Large intestine (tissue), 12 donors: ENCODE measurements around the gene JUP. TPM values are rescaled to one million over a fixed set of nuclear protein-coding genes. Genes with fewer than 3 reads are reported as not detected.
"Not testable (repeated sequence)": the region's sequence is repeated elsewhere in the genome, so short reads cannot be mapped to it uniquely, and the experiment has no call there.

Source experiments
- DNase-seq, 2 donors: peaks; one replicate each; pipeline versions ENCODE4 v3.0.0 to v3.0.0-alpha.2; 2013
- H3K27ac ChIP-seq: one replicate; pipeline ENCODE4 v1.5.1; 2013; ENCODE audit warnings: low read length
- H3K27me3 ChIP-seq: 2 replicates; pipeline ENCODE4 v1.6.1; 2013; ENCODE audit warnings: low read length; ENCODE audit not compliant: control insufficient read depth, insufficient read depth
- H3K36me3 ChIP-seq: 2 replicates; pipeline ENCODE4 v1.6.1; 2013; ENCODE audit warnings: low read length; ENCODE audit not compliant: control insufficient read depth, insufficient read depth
- H3K4me1 ChIP-seq: one replicate; pipeline ENCODE4 v1.6.1; 2013; ENCODE audit warnings: low read length; ENCODE audit not compliant: control insufficient read depth, insufficient read depth
- H3K4me3 ChIP-seq: one replicate; pipeline ENCODE4 v1.5.1; 2013; ENCODE audit warnings: low read length
- H3K9me3 ChIP-seq: one replicate; pipeline ENCODE4 v1.6.1; 2013; ENCODE audit warnings: mild to moderate bottlenecking, low read depth, low read length, moderate library complexity; ENCODE audit not compliant: control insufficient read depth
- WGBS: methylation state at CpG from one replicate; pipeline ENCODE4 v1.1.5; 2013; ENCODE audit warnings: low lambda C conversion rate; ENCODE audit not compliant: insufficient coverage; 5-methylcytosine and 5-hydroxymethylcytosine counted together
- long read RNA-seq, 11 donors: transcript quantifications; one replicate each; lab custom pipeline, GENCODE V29; 2026
- polyA plus RNA-seq: library from polyadenylated mRNA; unstranded; fragments of 120-200 nt; gene quantifications from one replicate; pipeline ENCODE4 v1.2.1, GENCODE V29; 2013

Gene JUP
- polyA plus RNA-seq = 172 TPM
- long read RNA-seq, donor 1, transcript JUP-201 (15 exons, 3,200 nt) = major isoform, 12 of 33 reads
- long read RNA-seq, donor 1, partial matches to known transcripts = 16 of 33 reads
- long read RNA-seq, donor 1, other reads (novel, unspliced or antisense) = 0 of 33 reads
- long read RNA-seq, donor 2, transcript JUP-203 (14 exons, 3,497 nt) = minor isoform, 6 of 77 reads
- long read RNA-seq, donor 2, transcript JUP-201 (15 exons, 3,200 nt) = major isoform, 20 of 77 reads
- long read RNA-seq, donor 2, partial matches to known transcripts = 48 of 77 reads
- long read RNA-seq, donor 2, other reads (novel, unspliced or antisense) = 0 of 77 reads
- long read RNA-seq, donor 3 = 0 reads
- long read RNA-seq, donor 4, partial matches to known transcripts = 5 of 6 reads
- long read RNA-seq, donor 4, other reads (novel, unspliced or antisense) = 0 of 6 reads
- long read RNA-seq, donor 5, transcript JUP-201 (15 exons, 3,200 nt) = major isoform, 9 of 16 reads
- long read RNA-seq, donor 5, transcript JUP-203 (14 exons, 3,497 nt) = minor isoform, 7 of 16 reads
- long read RNA-seq, donor 5, partial matches to known transcripts = 0 of 16 reads
- long read RNA-seq, donor 5, other reads (novel, unspliced or antisense) = 0 of 16 reads
- long read RNA-seq, donor 6, transcript JUP-201 (15 exons, 3,200 nt) = major isoform, 11 of 75 reads
- long read RNA-seq, donor 6, transcript JUP-203 (14 exons, 3,497 nt) = minor isoform, 7 of 75 reads
- long read RNA-seq, donor 6, partial matches to known transcripts = 55 of 75 reads
- long read RNA-seq, donor 6, other reads (novel, unspliced or antisense) = 0 of 75 reads
- long read RNA-seq, donor 7, transcript JUP-201 (15 exons, 3,200 nt) = major isoform, 6 of 14 reads
- long read RNA-seq, donor 7, partial matches to known transcripts = 6 of 14 reads
- long read RNA-seq, donor 7, other reads (novel, unspliced or antisense) = 0 of 14 reads
- long read RNA-seq, donor 8, transcript JUP-201 (15 exons, 3,200 nt) = major isoform, 12 of 79 reads
- long read RNA-seq, donor 8, transcript JUP-203 (14 exons, 3,497 nt) = minor isoform, 6 of 79 reads
- long read RNA-seq, donor 8, partial matches to known transcripts = 59 of 79 reads
- long read RNA-seq, donor 8, other reads (novel, unspliced or antisense) = 0 of 79 reads
- long read RNA-seq, donor 9, transcript JUP-201 (15 exons, 3,200 nt) = major isoform, 5 of 34 reads
- long read RNA-seq, donor 9, partial matches to known transcripts = 27 of 34 reads
- long read RNA-seq, donor 9, other reads (novel, unspliced or antisense) = 0 of 34 reads
- long read RNA-seq, donor 10, transcript JUP-201 (15 exons, 3,200 nt) = major isoform, 17 of 53 reads
- long read RNA-seq, donor 10, transcript JUP-203 (14 exons, 3,497 nt) = minor isoform, 8 of 53 reads
- long read RNA-seq, donor 10, partial matches to known transcripts = 28 of 53 reads
- long read RNA-seq, donor 10, other reads (novel, unspliced or antisense) = 0 of 53 reads
- long read RNA-seq, donor 11, transcript JUP-201 (15 exons, 3,200 nt) = major isoform, 16 of 34 reads
- long read RNA-seq, donor 11, transcript JUP-203 (14 exons, 3,497 nt) = minor isoform, 6 of 34 reads
- long read RNA-seq, donor 11, partial matches to known transcripts = 12 of 34 reads
- long read RNA-seq, donor 11, other reads (novel, unspliced or antisense) = 0 of 34 reads

DNA sequence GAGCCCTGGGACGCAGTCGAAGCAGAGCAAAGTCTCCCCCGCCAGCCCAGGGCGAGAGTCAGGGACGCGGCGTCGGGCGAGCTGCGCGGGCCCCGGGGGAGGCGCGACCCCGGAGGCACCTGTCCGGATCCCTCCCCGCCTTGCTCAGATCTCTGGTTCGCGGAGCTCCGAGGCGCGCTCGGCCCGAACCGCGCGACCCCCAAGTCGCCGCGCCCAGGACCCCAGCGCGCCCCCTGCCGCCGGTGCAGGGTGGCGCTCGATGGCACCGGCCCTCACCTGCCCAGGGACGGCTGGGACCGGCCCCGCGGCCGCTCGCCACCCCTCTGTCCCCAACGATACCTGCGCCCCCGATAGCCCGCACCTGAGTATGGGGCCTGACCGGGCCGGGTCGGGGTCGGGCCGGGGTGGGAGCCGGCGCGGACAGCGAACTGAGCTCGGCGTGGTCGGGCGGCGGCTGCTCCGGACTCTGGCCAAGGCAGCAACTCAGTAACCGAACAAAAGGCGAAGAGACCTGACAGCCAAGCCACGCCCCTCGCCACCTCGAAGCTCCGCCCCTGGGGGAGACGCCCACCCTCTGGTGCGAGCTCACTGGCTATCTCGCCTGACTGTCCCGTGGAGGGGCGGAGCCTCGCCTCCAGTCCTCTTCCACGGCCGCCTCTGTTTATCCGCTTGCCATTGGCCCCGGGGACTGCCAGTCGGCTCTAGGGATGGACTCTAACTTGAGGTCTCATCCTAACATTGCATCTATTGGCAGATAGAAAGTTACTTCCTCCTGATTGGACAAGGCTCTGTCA, at the start of gene JUP:
JUP (minus strand) TSS at position 485 of the 794 bp plus-strand sequence. CDS start 14,857 bp downstream, outside the sequence.
- Histone ChIP-seq H3K4me3 (peak within 1 kb of the TSS; percentile 86), H3K27ac (peak within 1 kb of the TSS; percentile 99), H3K36me3 (peaks cover 12% of the 10 kb centered on the region), H3K4me1 (peaks cover 39% of the 10 kb centered on the region), H3K9me3 (no peaks in the 10 kb centered on the region), H3K27me3 (no peaks in the 10 kb centered on the region)
- peak; percentile 100 for DNase-seq
- no CpG with 5 or more reads among the region's 79 CpGs for WGBS

- no CpG with 5 or more reads among the region's 72 CpGs for WGBS
- Histone ChIP-seq H3K4me3 (peak within 1 kb of the TSS; percentile 75), H3K27ac (no peak within 1 kb of the TSS), H3K9me3 (no peaks in the 10 kb centered on the region), H3K27me3 (no peaks in the 10 kb centered on the region), H3K4me1 (no peaks in the 10 kb centered on the region), H3K36me3 (peaks cover 12% of the 10 kb centered on the region)
- peak; percentile 51 to 64 for DNase-seq
These were observed 49.5 kb upstream of the JUP start, which contains the start of gene NT5C3B for GRCh38 chr17:41835800-41836549. TSS of gene NT5C3B (minus strand) at chr17:41836232. CDS start at chr17:41836193, 39 bp downstream.

DNA sequence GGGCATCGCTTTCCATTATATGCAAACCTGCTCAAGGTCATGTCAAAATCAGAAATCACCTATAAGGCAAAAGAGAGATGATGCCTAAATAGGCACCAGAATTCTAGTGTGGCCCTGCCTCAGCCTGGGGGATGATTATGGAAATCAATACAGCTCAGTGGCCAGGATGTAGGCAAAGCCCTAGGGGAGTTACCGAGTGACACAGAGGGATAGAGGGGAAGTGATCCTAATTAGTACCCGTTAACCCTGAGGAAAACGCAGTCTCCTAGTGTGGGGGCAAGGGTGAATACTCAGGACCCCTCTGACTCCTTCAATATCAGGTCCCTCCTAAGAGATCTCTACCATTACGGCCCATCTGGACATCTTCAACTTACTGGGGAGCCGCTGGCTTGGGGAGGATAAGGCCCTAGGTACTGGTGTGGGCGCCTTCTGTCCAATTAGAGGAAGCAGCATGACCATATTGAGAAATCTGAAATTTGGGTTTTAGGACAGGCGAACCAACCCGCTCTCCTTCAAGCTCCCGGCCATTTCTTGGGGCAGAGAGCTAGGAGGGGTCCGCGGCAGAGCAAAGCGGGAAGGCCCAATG, 48.8 kb upstream of the JUP start:
- Histone ChIP-seq H3K4me3 (peak overlapping the region; percentile 75), H3K27me3 (no peaks in the 10 kb centered on the region), H3K4me1 (no peaks in the 10 kb centered on the region), H3K9me3 (no peaks in the 10 kb centered on the region), H3K27ac (no peak overlapping the region), H3K36me3 (peaks cover 16% of the 10 kb centered on the region)
- no peak for DNase-seq
- no CpG with 5 or more reads among the region's 13 CpGs for WGBS

GRCh38 chr17:41829961-41830360, 43.5 kb upstream of the JUP start:
- not testable (repeated sequence) for H3K27ac ChIP-seq, H3K4me3 ChIP-seq, H3K27me3 ChIP-seq, H3K4me1 ChIP-seq, DNase-seq, H3K9me3 ChIP-seq
- peaks cover 32% of the 10 kb centered on the region for H3K36me3 ChIP-seq
- no CpG with 5 or more reads among the region's 10 CpGs for WGBS

DNA sequence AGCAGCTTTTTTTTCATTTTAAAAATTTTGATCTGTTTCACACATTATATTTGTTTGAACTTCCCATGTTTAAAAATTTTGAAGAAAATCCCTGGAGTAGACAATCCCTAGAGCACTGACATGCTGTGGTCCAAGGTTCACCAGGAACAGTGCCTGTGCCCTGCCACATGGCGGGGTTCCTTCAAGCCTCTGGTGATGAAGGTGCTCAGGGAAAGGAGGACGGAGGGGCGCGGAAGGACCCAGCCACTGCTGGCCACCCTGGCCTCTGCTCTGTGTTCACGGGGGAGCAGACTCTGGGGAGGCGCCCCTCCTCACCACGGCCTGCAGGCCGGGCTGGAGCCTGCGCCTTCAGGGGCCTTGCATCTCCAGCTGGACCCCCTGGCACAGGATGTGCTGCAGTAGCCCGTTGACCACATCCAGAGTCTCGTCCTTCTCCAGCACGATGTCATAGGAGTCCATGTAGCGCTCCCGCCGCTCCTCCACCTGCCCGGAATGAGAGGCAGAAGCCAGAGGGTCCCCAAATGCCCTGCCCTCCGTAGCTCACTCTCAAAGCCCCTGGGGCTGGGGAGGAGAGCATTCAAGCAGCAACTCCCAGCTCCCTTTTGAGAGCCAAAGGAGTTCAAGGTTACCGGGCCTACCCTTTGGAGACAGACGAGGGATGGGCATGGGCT, 38.8 kb upstream of the JUP start:
- no peak overlapping the region for H3K4me3 ChIP-seq
- H3K27ac ChIP-seq = no peak overlapping the region
- no peaks in the 10 kb centered on the region for H3K4me1 ChIP-seq
- H3K36me3 ChIP-seq = peaks cover 23% of the 10 kb centered on the region
- WGBS = no CpG with 5 or more reads among the region's 19 CpGs
- no peaks in the 10 kb centered on the region for H3K27me3 ChIP-seq
- DNase-seq = no peak
- H3K9me3 ChIP-seq = no peaks in the 10 kb centered on the region

DNA sequence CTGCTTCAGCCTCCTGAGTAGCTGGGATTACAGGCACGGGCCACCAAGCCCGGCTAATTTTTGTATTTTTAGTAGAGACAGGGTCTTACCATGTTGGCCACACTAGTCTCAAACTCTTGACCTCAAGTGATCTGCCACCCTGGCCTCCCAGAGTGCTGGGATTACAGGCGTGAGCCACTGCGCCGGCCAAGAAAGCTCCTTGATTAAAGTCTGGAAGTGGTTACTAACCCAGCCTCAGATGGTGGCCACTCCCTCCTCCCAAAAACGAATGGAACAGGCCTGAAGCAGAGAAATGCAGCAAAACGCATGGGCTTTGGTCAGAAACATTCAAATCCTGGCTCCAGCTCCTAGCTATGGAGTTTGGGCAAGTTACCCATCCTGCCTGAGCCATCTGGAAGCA, 37.6 kb upstream of the JUP start:
- no peaks in the 10 kb centered on the region for H3K4me1 ChIP-seq
- no peak overlapping the region for H3K27ac ChIP-seq
- 80% methylated on average over 1 of the region's 7 CpGs for WGBS
- H3K4me3 ChIP-seq = no peak overlapping the region
- no peak for DNase-seq
- no peaks in the 10 kb centered on the region for H3K27me3 ChIP-seq
- H3K36me3 ChIP-seq = peaks cover 23% of the 10 kb centered on the region
- no peaks in the 10 kb centered on the region for H3K9me3 ChIP-seq

DNA sequence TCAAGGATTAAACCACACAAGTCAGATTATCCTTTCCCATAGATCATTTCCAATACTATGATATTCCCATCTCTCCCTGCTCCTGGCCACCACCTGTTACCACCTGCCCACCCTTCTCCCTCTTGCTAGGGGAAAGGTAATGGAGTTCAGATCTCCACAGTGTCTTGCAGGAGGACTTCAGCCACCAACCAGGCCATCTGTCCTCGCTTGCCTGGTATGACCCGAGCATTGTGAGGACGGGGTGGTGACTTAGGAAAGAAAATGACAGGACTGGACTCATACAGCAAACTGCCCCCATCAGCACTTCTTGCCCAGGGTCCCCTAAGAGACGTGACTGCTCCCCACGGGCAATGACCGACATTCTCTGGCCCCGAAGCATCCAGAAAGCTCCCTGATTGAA, 37.1 kb upstream of the JUP start:
- peaks cover 23% of the 10 kb centered on the region for H3K36me3 ChIP-seq
- no peak overlapping the region for H3K27ac ChIP-seq
- WGBS = no CpG with 5 or more reads among the region's 7 CpGs
- no peak for DNase-seq
- H3K9me3 ChIP-seq = no peaks in the 10 kb centered on the region
- no peaks in the 10 kb centered on the region for H3K4me1 ChIP-seq
- H3K27me3 ChIP-seq = no peaks in the 10 kb centered on the region
- no peak overlapping the region for H3K4me3 ChIP-seq

DNA sequence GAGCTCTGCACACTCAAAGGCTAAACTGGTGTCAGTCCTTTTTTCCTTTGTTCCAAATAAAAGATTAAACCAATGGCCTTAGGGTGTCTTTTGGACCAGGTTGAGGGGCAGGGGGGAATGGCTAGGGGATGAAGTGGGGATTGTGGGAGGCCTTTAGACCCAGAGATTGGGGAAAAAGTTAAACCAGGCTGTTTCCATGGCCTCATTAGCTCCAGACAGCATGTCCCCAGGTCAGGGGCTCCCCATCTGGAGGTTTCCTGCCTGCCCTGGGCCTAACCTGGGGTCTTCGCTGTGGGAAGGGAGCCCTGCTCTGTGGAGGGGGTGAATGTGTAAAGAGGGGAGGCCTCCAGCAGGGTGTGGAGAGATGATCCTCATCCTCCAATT, 36.6 kb upstream of the JUP start:
- DNase-seq = no peak
- H3K27me3 ChIP-seq = no peaks in the 10 kb centered on the region
- H3K4me1 ChIP-seq = no peaks in the 10 kb centered on the region
- no peaks in the 10 kb centered on the region for H3K9me3 ChIP-seq
- no CpG with 5 or more reads among the region's 1 CpG for WGBS
- no peak overlapping the region for H3K27ac ChIP-seq
- H3K4me3 ChIP-seq = no peak overlapping the region
- H3K36me3 ChIP-seq = peaks cover 25% of the 10 kb centered on the region
